HG03066 (cell line): Measurements from ENCODE around the gene MAP6.
"Not testable (repeated sequence)": the region's sequence is repeated elsewhere in the genome, so short reads cannot be mapped to it uniquely, and the experiment has no call there.

ENCODE experiments used
- ATAC-seq: cut with Tn5 transposase; IDR thresholded peaks from one replicate; pipeline ENCODE4 v1.9.1; 2021; ENCODE audit warnings: low read depth; ENCODE audit not compliant: unreplicated experiment

The MAP6 gene

DNA sequence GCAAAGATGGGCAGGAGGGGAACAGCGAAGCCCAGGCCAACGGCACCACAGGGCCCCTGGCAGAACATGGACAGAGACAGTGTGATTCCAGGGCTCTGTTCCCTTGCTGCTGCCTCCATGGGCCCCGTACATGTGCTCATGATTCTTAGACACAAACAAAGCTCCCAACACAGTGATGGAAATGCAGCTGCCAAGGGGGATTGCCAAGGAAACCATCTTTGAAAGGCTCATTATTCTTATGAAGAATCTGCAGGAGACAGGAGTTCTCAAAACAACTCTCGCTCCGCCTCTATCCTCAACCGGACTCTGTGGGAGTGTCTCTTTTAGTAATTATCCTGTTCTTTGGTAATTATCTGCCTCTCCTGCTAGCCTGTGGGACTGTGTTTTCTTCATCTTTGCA lies 74.6 kb downstream of the MAP6 start:
- no peak for ATAC-seq

DNA sequence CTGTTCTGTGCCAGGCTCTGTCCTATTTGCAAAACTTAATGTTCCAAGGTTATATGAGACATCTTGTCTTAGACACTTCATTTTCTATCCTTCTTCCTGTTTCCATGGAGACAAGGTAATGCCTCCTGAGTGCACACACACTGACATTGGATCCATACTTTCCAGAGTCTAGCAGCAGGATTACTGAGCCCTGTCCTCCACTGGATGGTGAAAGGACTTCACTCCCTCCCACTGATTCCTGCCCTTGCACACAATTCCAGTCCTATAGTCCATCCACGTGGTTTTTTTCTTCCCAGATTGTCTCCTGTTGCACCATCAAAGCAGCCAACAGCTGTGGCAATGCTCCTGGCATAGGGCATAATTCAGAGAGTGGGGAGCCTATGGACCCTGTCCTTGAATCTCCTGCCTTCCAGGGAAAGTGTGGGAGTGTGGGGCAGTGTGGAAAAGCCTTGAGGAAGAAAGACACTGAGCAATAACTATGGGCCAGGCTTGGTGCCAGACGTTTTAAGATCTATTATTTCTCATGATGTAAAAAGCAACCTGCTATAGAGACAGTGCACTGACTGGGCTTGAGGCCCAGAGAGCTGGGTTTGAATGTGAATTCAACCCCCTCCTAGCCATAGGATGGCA lies 75.4 kb downstream of the MAP6 start:
- ATAC-seq: no peak

DNA sequence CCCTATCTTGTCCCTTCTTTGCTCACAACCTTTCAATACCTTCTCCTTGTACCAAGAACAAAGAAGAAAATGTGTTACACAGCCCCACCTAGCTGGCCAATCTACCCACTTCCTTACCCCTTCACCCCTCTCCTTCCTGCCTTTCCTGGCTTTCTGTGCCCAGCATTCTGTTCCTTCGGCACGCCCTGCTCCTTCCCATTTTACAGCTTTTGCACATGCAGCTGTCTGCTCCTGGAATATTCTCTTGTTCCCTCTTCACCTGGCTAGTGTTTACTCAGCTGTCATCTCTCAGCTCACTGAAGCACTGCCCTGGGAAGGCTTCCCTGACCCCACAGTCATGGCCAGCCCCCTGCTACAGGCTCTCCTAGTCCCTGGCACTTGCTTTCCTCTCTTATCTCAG lies 76.1 kb downstream of the MAP6 start:
- no peak for ATAC-seq

DNA sequence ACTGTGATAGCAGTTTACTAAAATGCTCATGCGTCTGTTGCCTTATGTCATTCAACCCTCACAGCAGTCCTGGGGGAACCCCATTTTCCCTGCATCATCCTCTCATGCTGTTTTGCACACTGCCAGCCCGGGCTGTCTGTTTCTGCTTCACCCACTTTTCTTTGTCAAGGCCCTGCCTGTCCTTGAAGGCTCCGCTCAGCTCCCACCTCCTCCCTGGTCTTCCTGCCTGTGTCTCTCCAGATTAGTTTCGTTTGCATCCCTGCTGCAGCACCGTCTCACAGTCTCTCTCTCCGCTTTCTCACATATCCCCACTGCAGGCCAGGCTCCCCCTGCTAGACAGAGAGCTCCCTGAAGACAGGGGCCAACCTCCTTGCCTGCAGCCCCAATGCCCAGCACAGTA lies 76.9 kb downstream of the MAP6 start:
- no peak for ATAC-seq

DNA sequence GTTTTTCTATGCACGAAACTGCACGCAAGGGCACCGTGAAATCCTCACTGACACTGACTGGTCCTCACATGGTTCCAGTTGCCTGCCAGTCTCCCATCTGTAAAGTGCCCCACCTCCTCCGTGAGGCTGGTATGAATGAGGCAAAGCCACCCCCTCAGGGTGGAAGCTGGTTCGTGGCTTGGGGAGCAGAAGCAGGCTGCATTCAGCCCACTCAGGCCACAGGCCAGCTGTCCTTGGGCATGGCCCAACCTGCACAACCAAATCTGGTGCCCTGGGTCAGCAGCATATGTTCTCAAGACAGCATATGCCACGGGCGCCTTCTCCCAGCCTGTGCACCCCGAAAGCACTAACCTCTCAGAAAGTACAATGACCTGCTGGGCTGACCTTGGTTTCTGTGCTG lies 77.5 kb downstream of the MAP6 start:
- ATAC-seq: no peak

DNA sequence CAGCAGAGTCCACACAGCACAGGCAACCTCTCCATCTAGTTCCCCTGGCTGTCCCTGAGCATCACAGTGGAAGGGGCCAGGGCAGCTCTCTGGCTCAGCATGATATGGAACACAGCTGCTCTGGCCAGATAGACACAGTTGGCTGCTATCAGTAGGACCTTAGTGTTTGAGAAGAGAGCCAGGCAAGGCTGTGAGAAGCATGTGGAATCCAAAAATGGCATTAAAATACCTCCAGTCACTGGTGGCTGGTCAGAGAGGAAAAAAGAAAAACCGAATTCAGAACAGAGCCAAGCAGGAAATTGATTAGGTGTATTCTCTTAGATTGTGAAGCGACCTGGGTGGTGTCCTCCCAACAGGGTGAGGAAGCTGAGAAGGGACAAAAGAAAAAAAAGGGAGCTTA lies 78.9 kb downstream of the MAP6 start:
- ATAC-seq: no peak

DNA sequence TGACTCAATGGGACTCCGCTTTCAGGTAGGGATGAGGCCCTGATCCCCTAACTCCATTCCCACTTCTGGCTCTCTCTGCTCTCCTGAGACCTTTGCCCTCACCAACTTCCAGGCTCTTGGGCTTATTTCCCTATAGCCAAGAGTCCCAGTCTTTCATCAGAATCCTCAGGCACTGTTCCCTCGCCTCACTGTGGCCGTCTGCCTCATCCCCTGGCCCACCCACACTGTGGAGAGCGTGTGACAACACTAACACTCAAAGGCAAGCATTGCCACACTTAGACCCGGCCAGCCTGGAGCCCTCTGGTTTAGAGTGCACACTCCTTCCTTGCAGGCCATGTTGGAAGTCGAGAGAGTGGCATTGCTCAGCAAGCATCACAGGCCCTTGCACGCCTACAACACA lies 79.8 kb downstream of the MAP6 start:
- ATAC-seq: no peak

DNA sequence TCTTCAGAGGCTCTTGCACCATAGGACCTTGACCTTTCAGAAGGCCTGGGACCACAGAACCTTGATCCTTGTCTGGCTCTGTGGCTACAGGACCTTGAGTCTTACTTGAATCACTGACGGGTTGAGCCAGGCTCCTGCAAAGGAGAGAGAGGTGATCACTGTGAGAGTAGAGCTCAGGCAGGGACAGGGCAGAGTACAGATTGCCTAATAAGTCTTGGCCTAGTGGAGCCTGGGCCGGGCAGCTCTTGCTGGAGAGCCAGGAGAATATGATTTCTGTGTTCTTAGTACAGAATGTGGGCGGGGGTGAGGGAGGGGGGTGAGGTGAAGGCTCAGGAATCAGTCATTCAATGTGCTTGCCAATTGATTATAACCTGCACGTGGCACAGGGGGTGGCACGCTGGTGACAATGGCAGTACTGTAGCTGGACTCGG lies 80.8 kb downstream of the MAP6 start:
- no peak for ATAC-seq

DNA sequence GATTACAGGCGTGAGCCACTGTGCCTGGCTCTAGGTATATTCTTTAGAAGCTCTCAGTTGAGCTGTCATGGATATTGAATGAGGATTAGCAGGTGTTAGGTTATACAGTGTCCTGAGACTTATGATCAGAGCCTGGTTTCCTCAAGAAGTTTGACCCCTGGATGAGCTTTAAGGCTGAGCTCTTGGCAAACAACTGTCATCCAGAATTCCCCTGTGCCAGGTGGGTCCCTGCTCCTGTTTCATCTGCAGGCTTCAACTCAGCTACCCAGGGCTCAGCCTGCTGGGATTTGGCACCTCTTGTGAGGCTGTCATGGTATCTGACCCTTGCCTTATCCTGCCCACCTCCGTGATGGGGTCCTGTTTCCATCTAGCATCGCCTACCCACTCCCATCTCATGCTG lies 82.4 kb downstream of the MAP6 start:
- no peak for ATAC-seq

DNA sequence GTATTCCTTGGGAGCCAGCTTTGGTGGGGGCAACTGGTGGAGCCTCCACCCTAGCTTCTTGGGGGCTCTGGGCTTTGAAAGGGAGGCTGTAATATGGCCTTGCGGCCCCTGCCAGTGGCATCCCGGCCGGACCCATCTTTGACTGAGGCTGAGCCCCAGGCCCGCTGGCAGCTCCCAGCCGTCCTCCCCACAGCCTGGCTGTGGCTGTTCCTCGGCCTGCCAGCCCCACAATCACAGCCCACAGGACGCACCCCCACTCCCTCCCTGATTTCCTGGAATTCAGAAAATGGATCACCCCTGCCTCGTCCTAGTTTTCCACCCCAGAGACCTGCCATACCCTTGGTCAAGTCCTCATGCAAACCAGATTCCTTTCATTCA lies 83.6 kb downstream of the MAP6 start:
- no peak for ATAC-seq

DNA sequence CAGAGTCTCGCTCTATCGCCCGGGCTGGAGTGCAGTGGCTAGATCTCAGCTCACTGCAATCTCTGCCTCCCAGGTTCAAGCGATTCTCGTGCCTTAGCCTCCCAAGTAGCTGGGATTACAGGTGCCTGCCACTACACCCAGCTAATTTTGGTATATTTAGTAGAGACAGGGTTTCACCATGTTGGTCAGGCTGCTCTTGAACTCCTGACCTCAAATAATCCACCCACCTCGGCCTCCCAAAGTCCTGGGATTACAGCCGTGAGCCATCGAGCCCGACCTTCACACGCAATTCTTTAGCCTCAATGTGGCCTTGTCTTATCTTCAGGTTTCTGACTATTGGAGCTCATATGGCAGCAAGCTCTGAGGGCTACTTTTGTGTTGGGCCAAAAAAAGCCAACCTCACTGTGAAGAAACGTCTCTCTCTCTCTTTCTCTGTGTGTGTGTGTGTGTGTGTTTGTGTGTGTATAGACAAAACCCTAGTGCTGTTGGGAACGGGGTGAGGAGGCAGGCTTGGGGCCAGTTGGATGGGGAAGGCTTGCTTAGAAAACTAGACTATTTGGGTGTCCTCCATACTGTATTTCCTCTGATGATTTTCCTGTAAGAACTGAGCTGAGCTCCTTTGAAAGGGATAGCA lies 84.1 kb downstream of the MAP6 start:
- ATAC-seq: not testable (repeated sequence)

DNA sequence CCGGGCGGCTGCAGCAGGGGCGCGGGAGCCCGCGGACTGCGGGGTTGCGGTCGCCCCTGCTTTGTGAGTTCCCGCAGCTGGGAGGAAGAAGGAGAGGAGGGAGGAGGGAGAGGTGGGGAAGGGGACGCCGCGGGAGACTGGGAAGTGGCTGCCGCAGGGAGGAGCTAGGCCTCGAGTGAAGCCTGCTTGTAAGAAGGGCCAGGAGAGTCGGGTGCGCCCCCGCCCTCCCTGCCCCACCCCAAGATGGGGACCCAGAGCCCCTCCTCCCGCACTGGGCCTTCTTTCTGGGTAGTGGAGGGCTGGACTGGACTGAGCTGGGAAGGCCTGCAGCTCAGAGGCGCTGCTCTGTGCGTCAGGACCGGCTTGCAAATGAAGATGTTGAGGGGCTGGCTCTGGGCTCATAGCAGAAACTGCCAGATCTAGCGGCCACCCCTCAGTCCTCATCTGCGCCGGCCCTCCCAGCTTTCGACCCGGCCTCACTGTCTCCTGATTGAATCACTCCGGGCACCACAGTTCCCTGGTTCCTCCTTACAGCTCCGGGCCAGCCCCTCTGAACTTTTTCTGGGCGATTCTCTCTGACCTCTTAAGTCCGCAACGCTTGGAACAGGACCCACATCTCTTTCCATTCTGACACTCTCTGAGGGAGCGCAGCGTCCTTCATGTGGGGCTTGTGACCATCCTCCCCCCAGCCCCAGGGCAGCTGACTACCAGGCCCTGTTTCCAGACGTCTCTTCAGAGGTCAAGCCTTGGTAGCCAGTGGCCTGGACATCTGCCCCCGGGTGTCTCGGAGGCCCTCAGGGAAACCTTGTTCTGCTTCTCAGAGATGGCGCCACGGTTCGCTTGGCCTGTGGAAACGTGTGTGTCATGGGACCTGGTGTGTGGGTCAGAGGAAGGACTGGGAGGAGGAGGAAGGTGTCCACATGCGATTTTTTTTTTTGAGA lies 84.8 kb downstream of the MAP6 start:
- no peak for ATAC-seq

DNA sequence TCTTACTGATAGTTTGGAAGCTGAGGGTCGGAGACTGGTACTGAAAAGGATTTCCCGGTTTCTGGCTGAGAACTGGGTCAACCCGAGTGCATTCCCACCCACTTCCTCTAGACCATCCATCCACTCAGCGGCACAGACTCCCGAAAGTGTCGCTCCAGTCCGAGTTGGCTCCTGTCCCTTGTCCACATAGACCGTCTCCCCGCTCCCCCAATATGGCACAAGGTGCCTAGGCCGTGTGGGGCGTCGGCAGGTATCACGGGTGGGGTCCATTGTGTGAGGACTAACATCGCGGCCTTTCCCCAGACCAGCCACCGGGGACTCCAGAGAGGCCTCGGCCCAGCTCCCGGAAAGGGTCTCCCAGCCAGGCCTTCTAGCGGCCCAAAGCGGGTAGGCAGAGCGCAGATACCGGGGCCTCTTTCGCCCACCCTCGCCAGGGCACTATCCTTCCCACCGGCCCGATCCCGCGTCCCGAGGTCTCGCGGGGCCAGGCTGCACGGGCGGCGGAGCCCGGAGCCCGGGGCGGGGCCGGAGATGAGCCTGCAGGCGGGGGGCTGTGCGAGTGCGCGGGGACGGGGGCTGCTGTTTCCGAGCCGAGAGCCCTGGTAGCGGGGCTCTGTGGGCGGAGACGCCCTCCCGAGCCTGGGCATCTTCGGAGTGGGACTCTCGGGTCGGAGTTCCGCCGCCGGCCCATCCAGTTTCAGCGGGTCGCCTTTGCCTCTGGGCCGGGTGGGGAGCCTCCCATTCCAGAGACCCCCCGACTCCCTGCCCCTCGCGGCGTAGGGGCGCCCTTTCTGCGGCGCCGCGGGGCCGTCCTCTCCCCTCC lies 85.7 kb downstream of the MAP6 start:
- no peak for ATAC-seq

DNA sequence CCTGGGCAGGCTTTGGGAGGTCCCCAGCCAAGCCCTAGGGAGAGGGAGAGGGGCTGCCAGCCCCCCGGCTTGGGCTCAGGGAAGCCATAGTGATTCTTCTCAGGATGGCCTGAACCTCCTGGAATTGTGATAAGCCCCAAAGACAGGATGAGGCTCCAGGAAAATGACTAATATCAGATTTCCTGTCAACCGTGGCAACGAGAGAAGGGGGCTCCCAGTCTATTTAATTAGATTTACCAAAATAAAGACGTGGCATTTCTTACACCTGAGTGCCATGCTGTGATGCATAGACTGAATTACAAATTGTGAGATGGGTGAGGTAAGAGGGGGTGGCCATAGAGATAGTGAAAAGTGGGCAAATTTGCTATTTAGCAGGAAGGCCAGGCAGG lies 86.3 kb downstream of the MAP6 start:
- ATAC-seq: no peak

DNA sequence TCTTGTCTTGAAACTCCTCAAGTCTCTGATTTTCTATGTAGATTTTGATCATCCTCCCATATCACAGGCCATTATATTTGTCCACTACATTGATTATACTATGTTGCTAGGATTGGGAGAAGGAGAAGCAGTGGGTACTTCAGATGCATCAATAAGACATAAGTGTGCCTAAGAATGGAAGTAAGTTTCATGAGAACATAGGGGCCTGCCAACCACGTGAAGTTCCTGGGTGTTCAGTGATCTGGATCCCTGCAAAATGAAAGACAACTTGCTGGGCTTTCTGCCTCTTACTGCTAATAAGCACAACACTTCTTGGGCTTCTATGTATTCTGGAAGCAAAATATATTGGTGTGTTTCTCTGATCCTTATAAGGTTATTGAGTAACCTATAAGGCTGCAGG lies 89.0 kb downstream of the MAP6 start:
- ATAC-seq: no peak

DNA sequence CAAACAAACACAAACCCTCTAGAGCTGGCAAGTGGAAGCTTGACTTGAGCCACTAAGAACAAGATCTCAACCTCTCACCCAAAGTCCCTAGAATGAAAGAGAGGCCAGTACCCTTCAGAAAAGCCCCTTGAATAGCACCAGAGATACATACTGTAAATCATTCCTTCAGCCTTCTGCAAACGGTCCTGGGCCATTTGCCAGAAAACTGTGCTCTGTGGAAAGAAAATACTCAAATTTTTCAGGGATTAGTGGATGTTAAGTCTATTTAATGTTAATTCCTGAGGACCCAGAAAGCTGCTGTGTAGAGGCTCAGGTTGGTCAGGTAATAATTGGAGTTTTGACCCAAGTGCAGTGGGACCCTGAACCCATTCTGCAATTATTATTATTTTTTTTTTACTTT lies 89.9 kb downstream of the MAP6 start:
- no peak for ATAC-seq

DNA sequence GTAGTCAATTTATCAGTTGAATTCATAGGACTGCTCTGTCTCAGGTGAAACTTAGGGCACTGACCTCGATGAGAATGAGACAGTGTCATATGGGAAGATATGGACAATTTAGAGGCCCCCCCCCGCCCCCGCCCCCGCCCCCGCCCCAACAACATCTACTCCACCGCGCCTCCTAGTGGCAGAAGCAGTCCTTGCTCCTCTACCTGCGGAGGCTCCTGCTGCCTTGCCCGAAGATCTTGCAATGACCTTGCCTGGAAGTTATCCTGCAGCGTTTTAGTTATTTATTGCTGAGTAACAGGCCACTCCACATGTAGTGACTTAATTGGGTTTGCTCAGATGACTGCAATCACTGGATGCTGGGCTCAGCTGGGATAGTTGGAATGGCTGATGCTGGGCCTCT lies 91.6 kb downstream of the MAP6 start:
- no peak for ATAC-seq

DNA sequence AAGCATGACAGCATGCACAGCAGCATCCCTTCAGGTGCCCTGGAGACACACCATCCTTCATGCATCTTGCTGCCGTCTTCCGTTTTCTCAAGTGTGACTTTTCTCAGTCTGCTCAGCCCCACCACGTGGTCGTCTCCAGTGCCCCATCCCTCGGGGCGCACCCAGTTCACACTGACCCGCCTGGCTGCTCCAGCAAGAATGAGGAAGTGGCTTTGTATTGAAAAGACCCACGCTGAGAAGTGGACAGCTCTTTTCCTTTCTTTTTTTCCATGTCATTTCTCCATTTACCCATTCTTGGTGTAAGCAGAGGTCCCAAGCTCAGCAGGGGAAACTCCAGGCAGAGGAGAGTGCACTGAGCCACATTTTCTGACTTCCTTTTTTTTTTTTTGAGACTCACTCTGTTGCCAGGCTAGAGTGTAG lies 92.3 kb downstream of the MAP6 start:
- ATAC-seq: no peak

DNA sequence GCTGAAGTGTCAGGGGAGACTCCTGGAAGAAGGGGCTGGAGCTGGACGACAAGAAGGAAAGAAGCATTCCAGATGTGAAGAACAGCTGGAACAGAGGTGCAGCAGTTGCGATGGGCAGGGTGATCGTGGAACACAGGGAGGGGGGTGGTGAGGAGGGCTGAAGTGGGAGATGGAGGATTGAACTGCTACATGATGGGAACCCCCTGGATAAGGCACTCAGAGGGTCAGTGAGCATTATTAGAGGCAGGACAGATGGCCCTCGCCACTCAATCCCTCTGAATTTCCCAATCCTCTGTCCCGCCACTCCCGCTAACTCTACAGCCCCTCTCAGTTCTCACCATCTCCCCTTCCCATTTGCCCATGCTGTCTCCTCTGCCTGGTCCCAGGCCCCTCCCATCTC lies 92.8 kb downstream of the MAP6 start:
- no peak for ATAC-seq

DNA sequence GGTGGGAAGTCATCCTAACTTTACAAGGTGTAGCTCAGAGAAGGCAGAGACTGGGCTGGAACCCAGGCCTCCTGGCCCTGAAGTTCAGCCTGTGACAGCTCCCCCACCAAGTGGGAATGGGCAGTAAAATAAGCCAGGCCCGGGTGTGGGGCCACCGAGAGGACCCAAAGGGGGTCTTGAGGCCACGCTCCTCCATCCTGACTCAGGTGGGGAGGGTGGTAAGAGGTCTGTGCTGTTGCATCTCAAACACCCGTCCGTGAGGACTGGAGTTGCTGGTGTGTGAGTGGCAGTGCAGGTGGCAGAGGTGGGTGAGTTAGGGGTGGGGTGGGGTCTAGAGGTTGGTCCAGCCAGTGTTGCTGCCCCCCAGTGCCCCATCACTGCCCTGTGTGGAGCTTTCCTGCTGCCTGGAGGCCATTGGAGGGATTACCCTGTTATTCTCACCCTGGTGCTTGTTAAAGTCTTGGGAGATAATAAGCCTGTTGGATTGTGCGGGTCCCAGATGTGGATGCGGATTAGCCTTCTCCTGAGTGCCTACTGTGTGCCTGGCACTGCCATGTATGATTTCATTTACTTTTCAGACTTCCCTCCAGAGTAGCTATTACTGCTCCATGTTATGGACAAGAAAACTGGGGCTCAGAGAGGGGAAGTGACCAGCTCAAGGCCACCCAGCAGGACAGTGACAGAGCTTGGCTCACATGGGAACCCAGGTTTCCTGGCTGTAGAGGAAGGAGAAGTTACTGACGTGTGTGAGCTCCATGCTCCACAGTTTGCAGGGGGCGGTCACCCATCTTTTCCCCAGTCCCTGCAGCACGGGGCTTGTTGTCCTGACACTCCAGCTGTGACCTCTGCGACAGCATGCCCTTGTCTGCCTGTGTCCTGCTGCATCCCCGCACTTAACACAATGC lies 93.9 kb downstream of the MAP6 start:
- ATAC-seq: no peak
